GM10266 (cell line): ENCODE data around the gene CD22.

Experiments
- DNase-seq: peaks from one replicate; pipeline ENCODE4 v3.0.0; 2012; ENCODE audit errors: extremely low spot score
- CTCF ChIP-seq: IDR thresholded peaks from 2 replicates; pipeline ENCODE4 v1.5.1; 2012; ENCODE audit warnings: mild to moderate bottlenecking, low read depth; ENCODE audit not compliant: control insufficient read depth, insufficient read depth; ENCODE audit errors: missing control alignments

The CD22 gene

DNA sequence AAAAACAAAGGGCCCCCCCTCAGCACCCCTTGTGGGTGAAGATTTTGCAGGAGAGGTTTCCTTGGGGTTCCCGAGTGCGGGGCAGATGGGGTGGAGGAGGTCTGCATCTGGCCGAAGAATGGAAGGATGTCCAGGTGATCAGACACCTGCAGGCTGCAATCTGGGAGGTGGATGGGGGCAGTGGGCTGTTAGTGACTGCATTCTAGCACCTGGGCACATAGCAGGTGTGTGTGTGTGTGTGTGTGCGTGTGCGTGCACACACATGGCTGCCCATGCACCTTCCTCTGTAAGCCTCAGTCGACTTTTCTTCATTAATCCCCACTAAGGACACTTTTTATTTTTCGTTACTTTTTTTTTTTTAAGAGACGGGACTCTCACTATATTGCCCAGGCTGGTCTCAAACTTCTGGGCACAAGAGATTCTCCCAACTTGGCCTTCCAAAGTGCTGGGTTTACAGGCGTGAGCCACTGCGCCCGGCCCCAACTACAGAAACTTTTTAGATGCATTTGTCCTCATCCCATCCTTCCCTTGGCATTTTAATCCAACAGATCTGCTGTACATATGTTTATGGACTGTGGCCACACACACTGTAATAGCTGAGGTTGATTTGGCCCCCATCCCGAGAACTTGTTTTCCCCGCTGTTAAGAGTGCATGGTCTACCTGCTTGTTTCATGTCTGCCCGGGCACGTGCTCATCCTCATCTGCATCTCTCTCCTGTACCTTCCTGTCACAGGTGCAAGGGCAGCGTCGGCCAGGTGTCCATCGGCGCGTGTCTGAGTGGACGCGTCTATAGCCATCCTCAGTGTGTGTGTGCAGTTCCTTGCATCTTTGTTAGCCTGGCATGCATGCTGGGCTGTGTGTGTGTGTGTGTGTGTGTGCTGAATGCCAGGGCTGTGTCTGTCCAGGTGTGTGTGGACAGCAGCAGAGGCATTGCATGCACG is 36.3 kb upstream of the CD22 start:
- no peak for TF ChIP-seq CTCF
- no peak for DNase-seq

- no peak for DNase-seq
- no peak for TF ChIP-seq CTCF
Measured at GRCh38 chr19:35293363-35293739, 35.6 kb upstream of the CD22 start.

DNA sequence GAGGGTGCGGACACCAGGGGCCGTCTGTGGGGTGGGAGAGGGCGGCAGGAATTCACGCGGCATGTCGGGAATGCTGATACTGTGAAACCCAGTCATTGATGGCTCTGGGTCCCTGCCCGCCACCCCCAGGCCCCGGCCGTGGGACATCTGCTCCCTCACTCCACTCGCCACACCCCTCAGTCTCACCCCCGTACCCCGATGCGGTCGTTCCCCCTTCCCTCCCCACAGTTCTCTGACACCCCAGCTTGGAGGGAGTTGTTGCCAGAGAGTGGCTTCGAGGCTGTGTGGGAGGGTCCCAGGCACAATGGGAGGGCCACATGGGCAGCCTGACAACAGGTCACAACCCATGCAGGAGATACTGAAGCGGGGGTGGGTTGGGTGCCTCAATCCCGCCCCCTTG is 35.2 kb upstream of the CD22 start:
- DNase-seq = no peak
- no peak for TF ChIP-seq CTCF

GRCh38 chr19:35294328-35294727 is 34.7 kb upstream of the CD22 start:
- no peak for TF ChIP-seq CTCF
- DNase-seq = no peak

DNA sequence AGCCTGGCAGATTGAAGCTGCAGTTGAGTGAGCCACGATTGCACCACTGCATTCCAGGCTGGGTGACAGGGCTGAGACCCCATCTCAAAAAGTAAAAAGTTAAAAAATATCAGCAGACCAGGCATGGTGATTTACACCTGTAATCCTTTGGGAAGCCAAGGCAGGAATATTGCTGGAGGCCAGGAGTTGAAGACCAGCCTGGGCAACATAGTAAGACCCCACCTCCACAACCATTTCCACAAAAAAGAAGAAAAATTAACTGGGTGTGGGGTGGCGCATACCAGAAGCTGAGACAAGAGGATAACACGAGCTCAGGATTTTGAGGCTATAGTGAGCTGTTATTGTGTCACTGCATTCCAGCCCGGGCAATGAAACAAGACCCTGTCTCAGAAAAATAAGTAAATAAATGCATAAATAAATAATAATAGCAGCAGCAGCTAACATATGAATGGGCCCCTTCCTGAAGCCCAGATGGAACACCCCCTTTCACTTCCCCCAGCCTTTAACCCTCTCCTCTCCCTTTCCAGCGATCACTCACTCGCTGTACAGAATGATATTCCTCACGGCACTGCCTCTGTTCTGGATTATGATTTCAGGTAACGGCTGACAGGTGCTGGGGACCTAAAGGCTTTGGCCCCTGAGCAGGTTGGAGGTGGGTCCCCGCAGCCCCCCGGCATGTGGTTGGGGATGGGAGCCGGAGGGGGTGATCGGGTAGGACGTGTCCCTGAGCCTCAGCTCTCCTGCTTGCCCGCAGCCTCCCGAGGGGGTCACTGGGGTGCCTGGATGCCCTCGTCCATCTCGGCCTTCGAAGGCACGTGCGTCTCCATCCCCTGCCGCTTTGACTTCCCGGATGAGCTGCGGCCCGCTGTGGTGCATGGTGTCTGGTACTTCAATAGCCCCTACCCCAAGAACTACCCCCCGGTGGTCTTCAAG is 33.9 kb upstream of the CD22 start:
- no peak for TF ChIP-seq CTCF
- DNase-seq = no peak

- DNase-seq = peak; percentile 78
Measured at GRCh38 chr19:35295792-35296462, 33.1 kb upstream of the CD22 start.

More at GRCh38 chr19:35295792-35296462, 33.1 kb upstream of the CD22 start:
- no peak for TF ChIP-seq CTCF
